ENCODE data around the gene SLC26A11.

- TF ChIP-seq CTCF (IDR thresholded peaks at IDR 0.05; ENCODE audit: low read depth, low read length): no peak
- no peak for TF ChIP-seq POLR2A (IDR thresholded peaks at IDR 0.05; ENCODE audit: extremely low read depth, insufficient read length)
- TF ChIP-seq, protein P1, sequence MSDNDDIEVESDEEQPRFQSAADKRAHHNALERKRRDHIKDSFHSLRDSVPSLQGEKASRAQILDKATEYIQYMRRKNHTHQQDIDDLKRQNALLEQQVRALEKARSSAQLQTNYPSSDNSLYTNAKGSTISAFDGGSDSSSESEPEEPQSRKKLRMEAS (IDR thresholded peaks at IDR 0.05; ENCODE audit: low read depth, low read length): no peak
- TF ChIP-seq MYC (IDR thresholded peaks at IDR 0.05; ENCODE audit: low read depth, low read length): no peak
These were observed 46.3 kb upstream of the SLC26A11 start for GRCh38 chr17:80173916-80174315.
